Osteoblast (primary cell): ENCODE measurements around the gene IMPDH1. TPM values are rescaled to one million over a fixed set of nuclear protein-coding genes. Genes with fewer than 3 reads are reported as not detected.

Source experiments
- DNase-seq: peaks from one replicate; pipeline ENCODE4 v3.0.0; 2011; ENCODE audit warnings: low spot score, mixed read lengths; ENCODE audit not compliant: insufficient read length; ENCODE audit errors: missing footprints
- H2AFZ ChIP-seq: 2 replicates; pipeline ENCODE4 v1.6.0; 2011; ENCODE audit warnings: mild to moderate bottlenecking, low read length
- H3K27ac ChIP-seq: 2 replicates; pipeline ENCODE4 v1.5.1; 2011; ENCODE audit warnings: mild to moderate bottlenecking, low read depth, low read length, moderate library complexity
- H3K27me3 ChIP-seq: 2 replicates; pipeline ENCODE4 v1.6.0; 2012; ENCODE audit warnings: mild to moderate bottlenecking, control low read depth, inconsistent platforms, low read length, moderate library complexity; ENCODE audit not compliant: insufficient read depth
- H3K36me3 ChIP-seq: 2 replicates; pipeline ENCODE4 v1.5.1; 2011; ENCODE audit warnings: mild to moderate bottlenecking, low read length, control low read depth, moderate library complexity; ENCODE audit not compliant: insufficient read depth
- H3K4me1 ChIP-seq: 2 replicates; pipeline ENCODE4 v1.5.1; 2011; ENCODE audit warnings: mild to moderate bottlenecking, low read length, control low read depth, moderate library complexity; ENCODE audit not compliant: insufficient read depth
- H3K4me2 ChIP-seq: 2 replicates; pipeline ENCODE4 v1.6.0; 2011; ENCODE audit warnings: mild to moderate bottlenecking, low read length; ENCODE audit not compliant: insufficient read depth
- H3K4me3 ChIP-seq: fragments of 200-600 bp; sonication (generic); 3 replicates; pipeline ENCODE4 v1.5.1; 2012; ENCODE audit warnings: mild to moderate bottlenecking, low read length, inconsistent platforms; ENCODE audit not compliant: insufficient read depth
- H3K79me2 ChIP-seq: 2 replicates; pipeline ENCODE4 v1.6.0; 2012; ENCODE audit warnings: mild to moderate bottlenecking, low read length, control low read depth, inconsistent platforms; ENCODE audit not compliant: insufficient read depth
- H3K9me3 ChIP-seq: 2 replicates; pipeline ENCODE4 v1.5.1; 2011; ENCODE audit warnings: low read depth, low read length, control low read depth
- H4K20me1 ChIP-seq: 2 replicates; pipeline ENCODE4 v1.6.0; 2012; ENCODE audit warnings: mild to moderate bottlenecking, low read length, control low read depth; ENCODE audit not compliant: insufficient read depth
- CTCF ChIP-seq: IDR thresholded peaks from 2 replicates; pipeline ENCODE4 v1.5.1; 2011; ENCODE audit warnings: mild to moderate bottlenecking, low read depth, low read length, moderate library complexity; ENCODE audit errors: extremely low read depth
- total RNA-seq: library from RNA; depleted of rRNA; stranded (reverse); fragments of >200 nt; gene quantifications from 2 replicates; pipeline ENCODE4 v1.2.3, GENCODE V29; 2012

The IMPDH1 gene
- total RNA-seq, 1 donor: 35.8 TPM

DNA sequence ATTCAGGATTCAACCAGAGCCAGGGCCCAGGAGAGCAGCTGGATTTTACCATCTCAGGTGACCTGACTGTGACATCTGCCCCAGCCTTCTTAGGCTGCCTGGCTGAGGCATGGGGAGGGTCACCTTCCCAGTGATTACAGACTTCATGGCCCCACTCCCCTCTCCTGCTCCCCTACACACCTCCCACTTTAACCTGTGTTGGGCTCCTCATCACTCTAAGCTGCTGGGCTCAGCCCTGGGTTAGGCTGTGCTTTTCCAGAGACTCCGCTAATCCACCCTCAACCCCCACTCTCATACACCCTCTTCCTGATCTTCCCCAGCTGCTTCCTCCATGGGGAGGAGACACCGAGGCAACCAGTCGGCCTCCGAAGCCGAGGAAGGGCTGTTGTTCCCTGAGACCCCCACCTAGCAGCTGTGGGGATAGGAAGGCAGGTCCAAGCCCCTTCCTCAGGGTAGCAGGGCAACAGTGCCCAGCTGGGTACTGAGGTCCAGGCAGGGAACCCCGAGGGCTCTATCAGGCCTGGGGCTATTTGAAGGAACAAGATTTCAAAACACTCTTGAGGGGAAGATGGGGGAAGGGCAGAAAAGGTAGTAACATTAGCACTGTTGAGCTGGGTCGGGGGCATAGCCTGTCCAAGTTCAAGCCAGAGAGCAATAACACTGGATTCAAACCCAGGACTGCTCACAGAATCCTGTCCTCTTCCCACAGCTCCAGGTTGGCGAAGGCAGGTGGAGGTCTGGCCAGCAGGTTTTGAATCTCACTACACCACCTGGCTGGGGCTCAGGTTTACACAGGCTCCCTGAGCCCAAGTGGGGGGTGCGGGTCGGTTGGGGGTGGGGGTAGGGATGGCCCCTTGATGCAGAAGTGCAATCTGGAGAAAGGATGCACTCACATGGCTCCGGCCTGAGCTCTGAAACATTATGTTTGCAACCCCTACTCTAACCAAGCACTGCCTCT, 1.8 kb downstream of the IMPDH1 start:
- H3K79me2 ChIP-seq: peaks cover 22% of the 10 kb centered on the region
- peaks cover 2% of the 10 kb centered on the region for H3K27me3 ChIP-seq
- no peaks in the 10 kb centered on the region for H3K36me3 ChIP-seq
- no peak overlapping the region for H3K27ac ChIP-seq
- no peaks in the 10 kb centered on the region for H3K9me3 ChIP-seq
- DNase-seq: peak; percentile 75
- H3K4me3 ChIP-seq: no peak overlapping the region
- H2AFZ ChIP-seq: no peak overlapping the region
- no peak for TF ChIP-seq CTCF
- H3K4me1 ChIP-seq: peaks cover 20% of the 10 kb centered on the region
- H4K20me1 ChIP-seq: peaks cover 21% of the 10 kb centered on the region
- peak overlapping the region; percentile 99 for H3K4me2 ChIP-seq

DNA sequence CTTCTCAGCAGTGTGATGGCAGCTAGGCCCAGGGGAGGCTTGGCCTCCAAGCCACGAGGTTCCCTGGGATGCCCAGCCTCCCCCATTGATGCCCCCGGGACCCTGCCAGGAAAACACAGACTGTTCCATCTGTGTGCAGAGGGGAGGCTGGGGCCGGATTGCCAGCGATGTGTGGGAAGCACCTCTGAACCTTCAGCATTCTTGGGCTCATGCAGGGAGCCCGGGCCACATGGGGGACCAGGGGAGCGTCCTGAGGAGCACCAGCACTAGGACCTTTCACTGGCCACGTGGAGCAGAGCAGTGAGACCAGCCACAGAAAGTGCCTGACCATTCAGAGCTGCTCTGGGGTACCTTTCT, 2.6 kb downstream of the IMPDH1 start:
- Histone ChIP-seq H3K4me3 (no peak overlapping the region), H3K27me3 (peaks cover 2% of the 10 kb centered on the region), H3K4me2 (no peak overlapping the region), H3K4me1 (peaks cover 20% of the 10 kb centered on the region), H3K9me3 (no peaks in the 10 kb centered on the region), H3K36me3 (no peaks in the 10 kb centered on the region), H3K27ac (no peak overlapping the region), H2AFZ (no peak overlapping the region), H4K20me1 (peaks cover 21% of the 10 kb centered on the region), H3K79me2 (peaks cover 22% of the 10 kb centered on the region)
- TF ChIP-seq CTCF: no peak
- peak; percentile 87 for DNase-seq

- Histone ChIP-seq H3K4me3 (no peak overlapping the region), H3K27me3 (peaks cover 2% of the 10 kb centered on the region), H3K36me3 (peaks cover 3% of the 10 kb centered on the region), H3K4me1 (peaks cover 20% of the 10 kb centered on the region), H3K9me3 (no peaks in the 10 kb centered on the region), H3K27ac (no peak overlapping the region), H4K20me1 (peaks cover 21% of the 10 kb centered on the region), H2AFZ (no peak overlapping the region), H3K4me2 (peak overlapping the region; percentile 44), H3K79me2 (peaks cover 22% of the 10 kb centered on the region)
- peak; percentile 86 for DNase-seq
- TF ChIP-seq CTCF: no peak
Measured at GRCh38 chr7:128406314-128407232, 3.2 kb downstream of the IMPDH1 start.
